WI38 (cell line): ENCODE measurements around the gene HIVEP2.

Experiments used
- H3K4me3 ChIP-seq: 2 replicates; pipeline ENCODE4 v1.5.1; 2011; ENCODE audit warnings: low read depth, mild to moderate bottlenecking, control low read depth, low read length
- CTCF ChIP-seq: IDR thresholded peaks from 2 replicates; pipeline ENCODE4 v1.5.1; 2012; ENCODE audit warnings: low read depth, mild to moderate bottlenecking, control low read depth, low read length

Gene HIVEP2

GRCh38 chr6:142855893-142856623, 88.9 kb downstream of the HIVEP2 start:
- no peak overlapping the region for H3K4me3 ChIP-seq

GRCh38 chr6:142854589-142855488, 90.1 kb downstream of the HIVEP2 start:
- no peak for TF ChIP-seq CTCF
- H3K4me3 ChIP-seq, result no peak overlapping the region

More at GRCh38 chr6:142855893-142856623, 88.9 kb downstream of the HIVEP2 start:
- TF ChIP-seq CTCF, result no peak

- H3K4me3 ChIP-seq, result no peak overlapping the region
- no peak for TF ChIP-seq CTCF
Measured at GRCh38 chr6:142853244-142854180, 91.5 kb downstream of the HIVEP2 start.

GRCh38 chr6:142851601-142852000, 93.4 kb downstream of the HIVEP2 start:
- no peak for TF ChIP-seq CTCF
- no peak overlapping the region for H3K4me3 ChIP-seq

GRCh38 chr6:142850679-142851423, 94.1 kb downstream of the HIVEP2 start:
- TF ChIP-seq CTCF, result no peak
- H3K4me3 ChIP-seq, result no peak overlapping the region

GRCh38 chr6:142848976-142849375, 96.0 kb downstream of the HIVEP2 start:
- TF ChIP-seq CTCF, result no peak
- H3K4me3 ChIP-seq, result no peak overlapping the region
